Tibial nerve (tissue), 4 donors: ENCODE results near the gene SAMD3. TPM values are rescaled to one million over a fixed set of nuclear protein-coding genes. Genes with fewer than 3 reads are reported as not detected.
"Not testable (repeated sequence)": the region's sequence is repeated elsewhere in the genome, so short reads cannot be mapped to it uniquely, and the experiment has no call there.

Source experiments
- DNase-seq, 2 donors: peaks; one replicate each; pipeline ENCODE4 v3.0.0-alpha.2; 2019; ENCODE audit warnings: low spot score in 2 of 2
- H3K27ac ChIP-seq, 4 donors: fragments of 200-600 bp; sonication (generic) in 3 of 4; one replicate each; pipeline ENCODE4 v1.5.1; 2017 to 2019; ENCODE audit warnings: mild to moderate bottlenecking in 1 of 4
- H3K27me3 ChIP-seq, 2 donors: fragments of 200-600 bp; sonication (generic) in 1 of 2; one replicate each; pipeline versions ENCODE4 v1.5.1 to v1.6.0; 2017 to 2019
- H3K36me3 ChIP-seq, 3 donors: fragments of 200-600 bp; sonication (generic); one replicate each; pipeline ENCODE4 v1.5.1; 2018 to 2019
- H3K4me1 ChIP-seq, 4 donors: fragments of 200-600 bp; sonication (generic) in 3 of 4; one replicate each; pipeline ENCODE4 v1.5.1; 2017 to 2019
- H3K4me3 ChIP-seq, 4 donors: fragments of 200-600 bp; sonication (generic) in 3 of 4; one replicate each; pipeline ENCODE4 v1.5.1; 2017 to 2019; ENCODE audit warnings: mild to moderate bottlenecking in 1 of 4, moderate library complexity in 1 of 4
- H3K9me3 ChIP-seq, 4 donors: fragments of 200-600 bp; sonication (generic) in 3 of 4; one replicate each; pipeline ENCODE4 v1.5.1; 2017 to 2019
- CTCF ChIP-seq, 5 experiments: fragments of 200-600 bp in 3 of 5; fragments of 450-650 bp in 2 of 5; sonication (generic) in 3 of 5; IDR thresholded peaks; one replicate each; pipeline ENCODE4 v1.5.1; 2016 to 2019; ENCODE audit warnings: antibody characterized with exemption in 5 of 5, mild to moderate bottlenecking in 3 of 5, moderate library complexity in 2 of 5
- EP300 ChIP-seq, 2 donors: sonication (generic); formaldehyde crosslinking; IDR thresholded peaks; one replicate each; pipeline ENCODE4 v1.6.1; 2017; ENCODE audit warnings: antibody characterized with exemption in 2 of 2, mild to moderate bottlenecking in 1 of 2
- POLR2A ChIP-seq, 2 donors: fragments of 450-650 bp; IDR thresholded peaks; one replicate each; pipeline ENCODE4 v1.6.1; 2017; ENCODE audit warnings: antibody characterized with exemption in 2 of 2, mild to moderate bottlenecking in 2 of 2, moderate library complexity in 2 of 2
- WGBS, 2 donors: methylation state at CpG; one replicate each; pipeline ENCODE4 v1.1.5; 2018; 5-methylcytosine and 5-hydroxymethylcytosine counted together
- total RNA-seq, 4 donors: library from RNA; depleted of rRNA; stranded (reverse); fragments of >200 nt; gene quantifications; one replicate each; pipeline ENCODE4 v1.1.0, GENCODE V29; 2016

SAMD3 gene
- total RNA-seq, 4 donors from 2014 or later, result 0.44 to 4.0 (median 1.4) TPM

- H3K4me1 ChIP-seq, result no peaks in the 10 kb centered on the region
- WGBS, 2 donors, result 77 to 79% methylated on average over 8 of the region's 8 CpGs
- no peak for TF ChIP-seq POLR2A (IDR thresholded peaks at IDR 0.05)
- TF ChIP-seq EP300 (IDR thresholded peaks at IDR 0.05), result no peak
- no peak for TF ChIP-seq CTCF (IDR thresholded peaks at IDR 0.05)
Measured at GRCh38 chr6:130150906-130151305, 71.8 kb downstream of the SAMD3 start.

GRCh38 chr6:130149016-130149415 lies 73.7 kb downstream of the SAMD3 start:
- H3K27me3 ChIP-seq, H3K27ac ChIP-seq, H3K4me1 ChIP-seq, H3K9me3 ChIP-seq, DNase-seq, H3K36me3 ChIP-seq, H3K4me3 ChIP-seq: not testable (repeated sequence)
- WGBS, 2 donors, result 83 to 88% methylated on average over 2 of the region's 2 CpGs

More at GRCh38 chr6:130150906-130151305, 71.8 kb downstream of the SAMD3 start:
- Histone ChIP-seq H3K4me3 (no peak overlapping the region), H3K36me3 (peaks cover 0 to 3% (median 0%) of the 10 kb centered on the region in 3 donors), H3K27me3 (no peaks in the 10 kb centered on the region), H3K27ac (no peak overlapping the region), H3K9me3 (no peaks in the 10 kb centered on the region)
- no peak for DNase-seq

- WGBS, 2 donors, result 83 to 87% methylated on average over 7 of the region's 7 CpGs
- H3K4me3 ChIP-seq, result no peak overlapping the region
- H3K27me3 ChIP-seq, result no peaks in the 10 kb centered on the region
- TF ChIP-seq EP300 (IDR thresholded peaks at IDR 0.05) (no peak), POLR2A (IDR thresholded peaks at IDR 0.05) (no peak), CTCF (IDR thresholded peaks at IDR 0.05) (no peak)
- H3K4me1 ChIP-seq, result no peaks in the 10 kb centered on the region
- DNase-seq, result no peak
- no peak overlapping the region for H3K27ac ChIP-seq
- H3K9me3 ChIP-seq, result no peaks in the 10 kb centered on the region
- H3K36me3 ChIP-seq, result peaks cover 0 to 15% (median 4%) of the 10 kb centered on the region in 3 donors
Measured at GRCh38 chr6:130148181-130148580, 74.6 kb downstream of the SAMD3 start.

DNA sequence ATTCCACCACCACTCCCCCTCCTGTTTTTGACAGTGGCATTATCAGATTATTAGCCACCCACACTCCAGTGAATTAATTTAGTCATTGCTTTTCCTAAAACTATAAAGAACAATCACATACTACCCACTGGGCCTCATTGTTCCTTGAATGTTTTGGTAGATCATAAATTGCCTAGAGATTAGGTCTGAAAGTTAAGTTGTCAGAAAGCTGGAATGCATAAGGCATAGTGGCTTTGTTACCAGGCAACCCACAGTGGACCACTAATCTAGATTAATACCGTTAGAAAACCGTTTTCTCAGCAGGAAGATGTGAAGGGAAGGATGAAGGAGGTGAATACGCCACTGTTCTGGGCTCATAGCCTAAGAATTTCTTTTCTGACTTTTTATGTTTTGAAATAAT lies 75.6 kb downstream of the SAMD3 start:
- Histone ChIP-seq H3K27ac (no peak overlapping the region), H3K4me3 (no peak overlapping the region), H3K27me3 (no peaks in the 10 kb centered on the region), H3K36me3 (peaks cover 0 to 21% (median 4%) of the 10 kb centered on the region in 3 donors), H3K9me3 (no peaks in the 10 kb centered on the region), H3K4me1 (no peaks in the 10 kb centered on the region)
- WGBS, 2 donors, result 61 to 65% methylated on average over 3 of the region's 3 CpGs
- no peak for TF ChIP-seq EP300 (IDR thresholded peaks at IDR 0.05)
- no peak for TF ChIP-seq POLR2A (IDR thresholded peaks at IDR 0.05)
- no peak for TF ChIP-seq CTCF (IDR thresholded peaks at IDR 0.05)
- DNase-seq, result no peak

GRCh38 chr6:130143709-130144108 lies 79.0 kb downstream of the SAMD3 start:
- WGBS, 2 donors, result 81 to 91% methylated on average over 3 of the region's 3 CpGs
- Histone ChIP-seq H3K27ac (no peak overlapping the region), H3K4me3 (no peak overlapping the region), H3K4me1 (no peaks in the 10 kb centered on the region), H3K36me3 (peaks cover 0 to 42% (median 4%) of the 10 kb centered on the region in 3 donors), H3K27me3 (no peaks in the 10 kb centered on the region), H3K9me3 (no peaks in the 10 kb centered on the region)
- TF ChIP-seq CTCF (IDR thresholded peaks at IDR 0.05) (no peak), POLR2A (IDR thresholded peaks at IDR 0.05) (no peak), EP300 (IDR thresholded peaks at IDR 0.05) (no peak)
- DNase-seq, result no peak

GRCh38 chr6:130140084-130140483 lies 82.7 kb downstream of the SAMD3 start:
- no peak overlapping the region for H3K27ac ChIP-seq
- DNase-seq, result no peak
- peaks cover 0 to 76% (median 4%) of the 10 kb centered on the region in 3 donors for H3K36me3 ChIP-seq
- no peaks in the 10 kb centered on the region for H3K4me1 ChIP-seq
- no peak overlapping the region for H3K4me3 ChIP-seq
- TF ChIP-seq CTCF (IDR thresholded peaks at IDR 0.05) (no peak), POLR2A (IDR thresholded peaks at IDR 0.05) (no peak), EP300 (IDR thresholded peaks at IDR 0.05) (no peak)
- H3K9me3 ChIP-seq, result no peaks in the 10 kb centered on the region
- 85 to 88% methylated on average over 2 of the region's 2 CpGs for WGBS, 2 donors
- no peaks in the 10 kb centered on the region for H3K27me3 ChIP-seq
